ENCODE data around the gene TRIM37. TPM values are rescaled to one million over a fixed set of nuclear protein-coding genes. Genes with fewer than 3 reads are reported as not detected.

The TRIM37 gene
- total RNA-seq, 1 donor from 2014 or later, result 32.6 TPM

GRCh38 chr17:58998871-58999270 lies 107.8 kb downstream of the TRIM37 start:
- no peak for TF ChIP-seq CTCF (IDR thresholded peaks at IDR 0.05)
- H3K9me3 Mint-ChIP-seq (ENCODE audit: unreplicated experiment), result no peaks in the 10 kb centered on the region
- peaks cover 52% of the 10 kb centered on the region for H3K4me1 Mint-ChIP-seq (ENCODE audit: unreplicated experiment)
- peaks cover 27% of the 10 kb centered on the region for H3K36me3 Mint-ChIP-seq (ENCODE audit: unreplicated experiment)
- H3K27ac Mint-ChIP-seq (ENCODE audit: unreplicated experiment), result peak overlapping the region; percentile 54
- no peaks in the 10 kb centered on the region for H3K27me3 Mint-ChIP-seq (ENCODE audit: unreplicated experiment)
- no peak for DNase-seq (ENCODE audit: extremely low spot score, unreplicated experiment)
- no peak overlapping the region for H3K4me3 Mint-ChIP-seq (ENCODE audit: unreplicated experiment)

- TF ChIP-seq CTCF (IDR thresholded peaks at IDR 0.05), result no peak
- Mint-ChIP-seq H3K9me3 (ENCODE audit: unreplicated experiment) (peaks cover 4% of the 10 kb centered on the region), H3K27ac (ENCODE audit: unreplicated experiment) (peak overlapping the region; percentile 54), H3K36me3 (ENCODE audit: unreplicated experiment) (peaks cover 31% of the 10 kb centered on the region), H3K27me3 (ENCODE audit: unreplicated experiment) (no peaks in the 10 kb centered on the region), H3K4me3 (ENCODE audit: unreplicated experiment) (no peak overlapping the region), H3K4me1 (ENCODE audit: unreplicated experiment) (peaks cover 55% of the 10 kb centered on the region)
- DNase-seq (ENCODE audit: extremely low spot score, unreplicated experiment), result no peak
Observed at GRCh38 chr17:58997756-58998553, 108.7 kb downstream of the TRIM37 start.

GRCh38 chr17:58996968-58997367 lies 109.7 kb downstream of the TRIM37 start:
- H3K27ac Mint-ChIP-seq (ENCODE audit: unreplicated experiment), result no peak overlapping the region
- H3K4me1 Mint-ChIP-seq (ENCODE audit: unreplicated experiment), result peaks cover 52% of the 10 kb centered on the region
- TF ChIP-seq CTCF (IDR thresholded peaks at IDR 0.05), result no peak
- H3K27me3 Mint-ChIP-seq (ENCODE audit: unreplicated experiment), result no peaks in the 10 kb centered on the region
- H3K4me3 Mint-ChIP-seq (ENCODE audit: unreplicated experiment), result no peak overlapping the region
- H3K36me3 Mint-ChIP-seq (ENCODE audit: unreplicated experiment), result peaks cover 31% of the 10 kb centered on the region
- no peak for DNase-seq (ENCODE audit: extremely low spot score, unreplicated experiment)
- peaks cover 5% of the 10 kb centered on the region for H3K9me3 Mint-ChIP-seq (ENCODE audit: unreplicated experiment)

GRCh38 chr17:58995247-58995940 lies 111.3 kb downstream of the TRIM37 start:
- Mint-ChIP-seq H3K4me3 (ENCODE audit: unreplicated experiment) (no peak overlapping the region), H3K27ac (ENCODE audit: unreplicated experiment) (peak overlapping the region; percentile 44), H3K27me3 (ENCODE audit: unreplicated experiment) (no peaks in the 10 kb centered on the region), H3K36me3 (ENCODE audit: unreplicated experiment) (peaks cover 33% of the 10 kb centered on the region), H3K4me1 (ENCODE audit: unreplicated experiment) (peaks cover 46% of the 10 kb centered on the region), H3K9me3 (ENCODE audit: unreplicated experiment) (peaks cover 5% of the 10 kb centered on the region)
- no peak for DNase-seq (ENCODE audit: extremely low spot score, unreplicated experiment)
- no peak for TF ChIP-seq CTCF (IDR thresholded peaks at IDR 0.05)

- no peaks in the 10 kb centered on the region for H3K27me3 Mint-ChIP-seq (ENCODE audit: unreplicated experiment)
- no peak for DNase-seq (ENCODE audit: extremely low spot score, unreplicated experiment)
- peaks cover 35% of the 10 kb centered on the region for H3K4me1 Mint-ChIP-seq (ENCODE audit: unreplicated experiment)
- H3K36me3 Mint-ChIP-seq (ENCODE audit: unreplicated experiment), result peaks cover 23% of the 10 kb centered on the region
- H3K9me3 Mint-ChIP-seq (ENCODE audit: unreplicated experiment), result peaks cover 5% of the 10 kb centered on the region
- no peak for TF ChIP-seq CTCF (IDR thresholded peaks at IDR 0.05)
- H3K4me3 Mint-ChIP-seq (ENCODE audit: unreplicated experiment), result no peak overlapping the region
- peak overlapping the region; percentile 92 for H3K27ac Mint-ChIP-seq (ENCODE audit: unreplicated experiment)
Observed at GRCh38 chr17:58993311-58993710, 113.4 kb downstream of the TRIM37 start.

All from osteocyte (in vitro differentiated cells).